Sigmoid colon (tissue), 7 donors: ENCODE measurements around the gene SLC6A6. TPM values are rescaled to one million over a fixed set of nuclear protein-coding genes. Genes with fewer than 3 reads are reported as not detected.

Experiments used
- DNase-seq: peaks from one replicate; pipeline ENCODE4 v3.0.0-alpha.2; 2019
- H3K27ac ChIP-seq, 4 donors: fragments of 200-600 bp; sonication (generic); one replicate each; pipeline ENCODE4 v1.5.1; 2016 to 2019; ENCODE audit warnings: mild to moderate bottlenecking in 1 of 4
- H3K27me3 ChIP-seq, 3 donors: fragments of 200-600 bp; sonication (generic); one replicate each; pipeline ENCODE4 v1.5.1; 2019; ENCODE audit warnings: mild to moderate bottlenecking in 1 of 3
- H3K36me3 ChIP-seq, 4 donors: fragments of 200-600 bp; sonication (generic); one replicate each; pipeline ENCODE4 v1.5.1; 2016 to 2019
- H3K4me1 ChIP-seq, 4 donors: fragments of 200-600 bp; sonication (generic); one replicate each; pipeline ENCODE4 v1.5.1; 2017 to 2019
- H3K4me3 ChIP-seq, 4 donors: fragments of 200-600 bp; sonication (generic); one replicate each; pipeline ENCODE4 v1.5.1; 2017 to 2019; ENCODE audit warnings: mild to moderate bottlenecking in 2 of 4, moderate library complexity in 1 of 4
- H3K9me3 ChIP-seq, 4 donors: fragments of 200-600 bp in 3 of 4; sonication (generic) in 3 of 4; one replicate each; pipeline versions ENCODE4 v1.5.1 to v1.6.1; 2013 to 2019
- EP300 ChIP-seq, 4 donors: sonication (generic); formaldehyde crosslinking; IDR thresholded peaks; one replicate each; pipeline ENCODE4 v1.6.1; 2017; ENCODE audit warnings: antibody characterized with exemption in 4 of 4
- POLR2A ChIP-seq, 2 donors: fragments of 450-650 bp; IDR thresholded peaks; one replicate each; pipeline ENCODE4 v1.6.1; 2016; ENCODE audit warnings: antibody characterized with exemption in 2 of 2, mild to moderate bottlenecking in 2 of 2, moderate library complexity in 2 of 2
- POLR2AphosphoS5 ChIP-seq, 4 donors: sonication (generic); formaldehyde crosslinking; IDR thresholded peaks; one replicate each; pipeline ENCODE4 v1.6.1; 2017; ENCODE audit warnings: antibody characterized with exemption in 4 of 4
- WGBS, 2 donors: extraction: QIAGEN DNeasy Blood & Tissue Kit; methylation state at CpG; one replicate each; pipeline ENCODE4 v1.1.7; 2013; 5-methylcytosine and 5-hydroxymethylcytosine counted together
- intact Hi-C: fragments of 100-400 bp; cut with DNase I; formaldehyde crosslinking; loops from one replicate; pipeline ENCODE4 v1.15.1; 2023
- polyA plus RNA-seq, 3 donors: library from polyadenylated mRNA; stranded (reverse); fragments of 200-250 nt; gene quantifications; one replicate each; pipeline ENCODE4 v1.2.3, GENCODE V29; 2013
- total RNA-seq, 4 donors: library from RNA; depleted of rRNA; stranded (reverse); fragments of >200 nt; gene quantifications; one replicate each; pipeline ENCODE4 v1.1.0, GENCODE V29; 2016
- TF ChIP-seq, protein P1 (sequence below), 4 experiments: fragments of 450-650 bp in 3 of 4; fragments of 200-600 bp in 1 of 4; IDR thresholded peaks; one replicate each; pipeline ENCODE4 v1.5.1; 2016 to 2019; ENCODE audit warnings: antibody characterized with exemption in 4 of 4, mild to moderate bottlenecking in 3 of 4, moderate library complexity in 2 of 4
- donor health status: healthy with polysubstance abuse.
- donor health status: Bipolar disorder and iron deficiency.
- donor health status: healthy.

SLC6A6 gene
- total and polyA plus RNA-seq, 7 donors: 2.3 to 19.1 (median 8.4) TPM

DNA sequence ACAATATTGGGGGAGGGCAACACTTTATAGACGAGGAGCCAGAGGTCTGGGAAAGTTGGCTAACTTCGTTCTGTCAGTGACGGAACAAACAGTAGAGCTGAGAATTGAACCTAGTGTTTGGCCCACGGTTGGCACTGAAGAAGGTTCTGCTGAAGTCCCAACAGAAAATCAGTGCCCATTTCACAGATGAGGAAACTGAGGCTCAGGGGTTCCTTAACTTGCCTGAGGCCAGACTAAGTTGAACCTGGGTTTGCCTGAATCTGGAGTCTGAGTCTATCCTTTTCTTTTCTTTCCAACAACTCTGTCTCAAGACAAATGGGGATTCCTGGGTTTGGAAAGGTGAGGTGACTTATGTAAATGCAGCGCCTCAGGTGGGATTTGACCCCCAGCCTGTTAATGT, 55.1 kb downstream of the SLC6A6 start:
- peaks cover 0 to 53% (median 38%) of the 10 kb centered on the region in 4 donors for H3K4me1 ChIP-seq
- H3K36me3 ChIP-seq: no peaks in the 10 kb centered on the region
- no peak overlapping the region for H3K4me3 ChIP-seq
- intact Hi-C loops: no loop called here
- DNase-seq: no peak
- WGBS, 2 donors: 93 to 96% methylated on average over 5 of the region's 5 CpGs
- TF ChIP-seq EP300 (IDR thresholded peaks at IDR 0.05) (no peak), POLR2AphosphoS5 (IDR thresholded peaks at IDR 0.05) (no peak)
- no peaks in the 10 kb centered on the region for H3K27me3 ChIP-seq
- H3K27ac ChIP-seq: no peak overlapping the region
- no peaks in the 10 kb centered on the region for H3K9me3 ChIP-seq

GRCh38 chr3:14457999-14458398, 55.6 kb downstream of the SLC6A6 start:
- no peak overlapping the region for H3K27ac ChIP-seq
- no peak overlapping the region for H3K4me3 ChIP-seq
- H3K27me3 ChIP-seq: no peaks in the 10 kb centered on the region
- H3K36me3 ChIP-seq: no peaks in the 10 kb centered on the region
- H3K4me1 ChIP-seq: peaks cover 0 to 48% (median 34%) of the 10 kb centered on the region in 4 donors
- no peaks in the 10 kb centered on the region for H3K9me3 ChIP-seq
- no peak for DNase-seq
- 41 to 82% methylated on average over 9 of the region's 9 CpGs for WGBS, 2 donors
- TF ChIP-seq POLR2AphosphoS5 (IDR thresholded peaks at IDR 0.05) (no peak), EP300 (IDR thresholded peaks at IDR 0.05) (no peak), POLR2A (IDR thresholded peaks at IDR 0.05) (no peak)
- TF ChIP-seq, protein P1, sequence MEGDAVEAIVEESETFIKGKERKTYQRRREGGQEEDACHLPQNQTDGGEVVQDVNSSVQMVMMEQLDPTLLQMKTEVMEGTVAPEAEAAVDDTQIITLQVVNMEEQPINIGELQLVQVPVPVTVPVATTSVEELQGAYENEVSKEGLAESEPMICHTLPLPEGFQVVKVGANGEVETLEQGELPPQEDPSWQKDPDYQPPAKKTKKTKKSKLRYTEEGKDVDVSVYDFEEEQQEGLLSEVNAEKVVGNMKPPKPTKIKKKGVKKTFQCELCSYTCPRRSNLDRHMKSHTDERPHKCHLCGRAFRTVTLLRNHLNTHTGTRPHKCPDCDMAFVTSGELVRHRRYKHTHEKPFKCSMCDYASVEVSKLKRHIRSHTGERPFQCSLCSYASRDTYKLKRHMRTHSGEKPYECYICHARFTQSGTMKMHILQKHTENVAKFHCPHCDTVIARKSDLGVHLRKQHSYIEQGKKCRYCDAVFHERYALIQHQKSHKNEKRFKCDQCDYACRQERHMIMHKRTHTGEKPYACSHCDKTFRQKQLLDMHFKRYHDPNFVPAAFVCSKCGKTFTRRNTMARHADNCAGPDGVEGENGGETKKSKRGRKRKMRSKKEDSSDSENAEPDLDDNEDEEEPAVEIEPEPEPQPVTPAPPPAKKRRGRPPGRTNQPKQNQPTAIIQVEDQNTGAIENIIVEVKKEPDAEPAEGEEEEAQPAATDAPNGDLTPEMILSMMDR (IDR thresholded peaks at IDR 0.05): no peak
- intact Hi-C loops: no loop called here

- no peaks in the 10 kb centered on the region for H3K27me3 ChIP-seq
- H3K36me3 ChIP-seq: peaks cover 0 to 6% (median 0%) of the 10 kb centered on the region in 4 donors
- intact Hi-C loops: no loop called here
- H3K27ac ChIP-seq: no peak overlapping the region
- no peak for TF ChIP-seq EP300 (IDR thresholded peaks at IDR 0.05)
- H3K4me1 ChIP-seq: peaks cover 0 to 41% (median 28%) of the 10 kb centered on the region in 4 donors
- WGBS, 2 donors: 83 to 88% methylated on average over 11 of the region's 11 CpGs
- no peak overlapping the region for H3K4me3 ChIP-seq
- no peaks in the 10 kb centered on the region for H3K9me3 ChIP-seq
- no peak for DNase-seq
These were observed 56.2 kb downstream of the SLC6A6 start for GRCh38 chr3:14458434-14459275.

- no peaks in the 10 kb centered on the region for H3K9me3 ChIP-seq
- peaks cover 0 to 9% (median 0%) of the 10 kb centered on the region in 4 donors for H3K36me3 ChIP-seq
- no peak overlapping the region for H3K4me3 ChIP-seq
- H3K27ac ChIP-seq: no peak overlapping the region
- 82 to 97% methylated on average over 5 of the region's 5 CpGs for WGBS, 2 donors
- intact Hi-C loops: no loop called here
- TF ChIP-seq, protein P1 (IDR thresholded peaks at IDR 0.05): no peak
- DNase-seq: no peak
- H3K27me3 ChIP-seq: no peaks in the 10 kb centered on the region
- H3K4me1 ChIP-seq: peaks cover 0 to 34% (median 20%) of the 10 kb centered on the region in 4 donors
These were observed 57.0 kb downstream of the SLC6A6 start for GRCh38 chr3:14459384-14459783.

DNA sequence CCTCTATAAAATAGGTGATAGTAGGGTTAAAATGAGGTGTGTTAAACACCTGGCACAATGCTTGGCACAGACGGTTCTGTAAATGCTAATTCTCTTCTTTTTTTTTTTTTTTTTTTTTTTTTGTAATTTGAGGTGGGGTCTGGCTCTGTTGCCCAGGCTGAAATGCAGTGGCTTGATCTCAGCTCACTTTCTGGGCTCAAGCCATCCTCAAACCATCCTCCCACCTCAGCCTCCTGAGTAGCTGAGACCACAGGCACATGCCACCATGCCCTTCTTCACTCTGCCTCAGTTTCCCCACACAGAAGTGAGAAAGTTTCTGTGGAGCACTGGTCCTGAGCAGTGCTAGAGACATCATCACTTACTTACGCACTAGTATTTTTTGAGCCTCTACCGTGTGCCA, 57.4 kb downstream of the SLC6A6 start:
- H3K27me3 ChIP-seq: no peaks in the 10 kb centered on the region
- WGBS, 2 donors: 59 to 89% methylated on average over 3 of the region's 3 CpGs
- peaks cover 0 to 9% (median 0%) of the 10 kb centered on the region in 4 donors for H3K36me3 ChIP-seq
- TF ChIP-seq POLR2AphosphoS5 (IDR thresholded peaks at IDR 0.05) (no peak), POLR2A (IDR thresholded peaks at IDR 0.05) (no peak), EP300 (IDR thresholded peaks at IDR 0.05) (no peak)
- TF ChIP-seq, protein P1 (IDR thresholded peaks at IDR 0.05): no peak
- H3K4me3 ChIP-seq: no peak overlapping the region
- DNase-seq: no peak
- no peaks in the 10 kb centered on the region for H3K9me3 ChIP-seq
- intact Hi-C loops: loop anchor here (10.0 kb wide), 1 partner anchor 565 kb away; no protein-coding TSS in a partner anchor
- peaks cover 0 to 30% (median 17%) of the 10 kb centered on the region in 4 donors for H3K4me1 ChIP-seq
- H3K27ac ChIP-seq: peak overlapping the region in 1 of 4 donors; percentile 75
